HG03439 (cell line): ENCODE results near the gene HAUS8.
A peak's percentile ranks its signal among the peaks of the same experiment; 100 is the strongest.
"Not testable (repeated sequence)": the region's sequence is repeated elsewhere in the genome, so short reads cannot be mapped to it uniquely, and the experiment has no call there.

Experiments used
- ATAC-seq: cut with Tn5 transposase; IDR thresholded peaks from one replicate; pipeline ENCODE4 v1.9.1; 2021; ENCODE audit warnings: mild to moderate bottlenecking, moderate library complexity; ENCODE audit not compliant: unreplicated experiment

The HAUS8 gene, protein sequence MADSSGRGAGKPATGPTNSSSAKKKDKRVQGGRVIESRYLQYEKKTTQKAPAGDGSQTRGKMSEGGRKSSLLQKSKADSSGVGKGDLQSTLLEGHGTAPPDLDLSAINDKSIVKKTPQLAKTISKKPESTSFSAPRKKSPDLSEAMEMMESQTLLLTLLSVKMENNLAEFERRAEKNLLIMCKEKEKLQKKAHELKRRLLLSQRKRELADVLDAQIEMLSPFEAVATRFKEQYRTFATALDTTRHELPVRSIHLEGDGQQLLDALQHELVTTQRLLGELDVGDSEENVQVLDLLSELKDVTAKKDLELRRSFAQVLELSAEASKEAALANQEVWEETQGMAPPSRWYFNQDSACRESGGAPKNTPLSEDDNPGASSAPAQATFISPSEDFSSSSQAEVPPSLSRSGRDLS

DNA sequence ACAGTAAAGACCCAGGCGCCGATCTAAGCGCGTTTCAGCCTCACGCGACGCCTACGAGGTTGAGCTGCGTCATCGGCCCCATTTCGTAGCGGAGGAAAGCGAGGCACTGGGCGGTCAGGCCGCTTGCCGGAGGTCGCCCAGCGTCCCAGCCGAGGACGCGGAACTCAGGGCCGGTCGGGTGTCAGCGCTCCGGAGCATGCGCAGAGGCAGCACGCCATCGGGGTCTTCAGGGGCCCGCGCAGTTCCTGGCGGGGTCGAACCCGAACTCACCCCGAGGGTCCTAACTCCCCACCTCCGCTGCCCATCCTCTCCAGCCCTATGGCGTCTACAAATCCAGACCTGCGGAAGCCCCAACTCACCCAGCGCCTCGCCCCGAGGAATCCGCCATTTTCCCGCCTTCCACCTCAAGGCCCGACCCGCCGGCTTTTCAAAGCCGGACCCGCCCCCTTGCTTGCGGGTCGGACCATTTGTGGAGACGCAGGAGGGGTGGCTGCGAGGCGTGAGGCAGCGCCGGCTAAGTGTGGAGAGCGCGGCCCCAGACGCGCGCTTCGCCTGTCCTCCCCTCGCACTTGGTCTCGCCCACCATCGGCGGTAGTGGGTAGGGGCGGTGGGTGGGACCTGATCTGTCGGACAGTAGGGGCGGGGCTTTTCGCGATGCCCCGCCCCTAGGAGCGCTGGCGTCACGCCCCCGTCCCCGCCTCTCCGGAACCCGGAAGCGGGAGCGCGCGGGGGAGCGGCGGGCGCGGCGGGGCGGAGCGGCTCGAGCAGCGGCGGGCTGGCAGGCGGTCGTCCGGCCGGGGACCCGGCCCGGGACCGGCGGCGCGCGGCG is at the start of gene HAUS8, which contains the start of gene MYO9B:
TSS of gene HAUS8 (minus strand) at position 418 of the 829 bp plus-strand sequence. CDS start at position 388, 30 bp downstream.
TSS of gene MYO9B (plus strand) at position 743 of the 829 bp plus-strand sequence. CDS start 25,941 bp downstream, outside the sequence.
- ATAC-seq = peak; percentile 67

DNA sequence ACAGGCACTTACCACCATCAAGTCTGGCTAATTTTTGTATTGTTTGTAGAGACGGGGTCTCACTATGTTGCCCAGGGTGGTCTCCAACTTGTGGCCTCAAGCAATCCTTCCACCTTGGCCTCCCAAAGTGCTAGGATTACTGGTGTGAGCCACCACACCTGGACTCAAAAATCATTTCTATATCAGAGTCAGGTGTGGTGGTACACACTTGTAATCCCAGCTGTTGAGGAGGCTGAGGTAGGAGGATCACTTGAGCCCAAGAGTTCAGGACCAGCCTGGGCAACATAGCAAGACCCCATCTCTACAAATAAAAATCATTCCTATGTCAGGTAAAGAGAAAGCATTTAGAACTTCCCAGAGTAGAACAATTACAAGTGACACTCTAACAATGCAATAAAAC is 48.8 kb upstream of the HAUS8 start:
- no peak for ATAC-seq

DNA sequence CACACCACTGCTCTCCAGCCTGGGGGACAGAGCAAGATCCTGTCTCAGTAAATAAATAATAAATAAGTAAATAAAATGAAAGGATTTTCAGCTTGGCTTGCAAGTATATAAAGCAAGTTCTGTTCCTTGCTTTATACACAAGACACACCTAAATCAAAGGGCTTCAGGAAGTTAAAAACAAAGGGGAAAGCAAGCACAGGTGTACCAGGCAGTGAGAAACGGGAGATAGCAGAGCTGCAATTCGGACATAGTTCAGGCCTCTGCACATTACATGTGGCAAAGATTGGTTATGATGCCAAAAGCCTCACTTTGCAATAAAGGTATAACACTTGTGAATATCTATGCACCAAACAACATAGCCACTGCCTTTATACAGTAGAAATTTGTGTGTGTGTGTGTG is 47.8 kb upstream of the HAUS8 start:
- ATAC-seq = no peak

DNA sequence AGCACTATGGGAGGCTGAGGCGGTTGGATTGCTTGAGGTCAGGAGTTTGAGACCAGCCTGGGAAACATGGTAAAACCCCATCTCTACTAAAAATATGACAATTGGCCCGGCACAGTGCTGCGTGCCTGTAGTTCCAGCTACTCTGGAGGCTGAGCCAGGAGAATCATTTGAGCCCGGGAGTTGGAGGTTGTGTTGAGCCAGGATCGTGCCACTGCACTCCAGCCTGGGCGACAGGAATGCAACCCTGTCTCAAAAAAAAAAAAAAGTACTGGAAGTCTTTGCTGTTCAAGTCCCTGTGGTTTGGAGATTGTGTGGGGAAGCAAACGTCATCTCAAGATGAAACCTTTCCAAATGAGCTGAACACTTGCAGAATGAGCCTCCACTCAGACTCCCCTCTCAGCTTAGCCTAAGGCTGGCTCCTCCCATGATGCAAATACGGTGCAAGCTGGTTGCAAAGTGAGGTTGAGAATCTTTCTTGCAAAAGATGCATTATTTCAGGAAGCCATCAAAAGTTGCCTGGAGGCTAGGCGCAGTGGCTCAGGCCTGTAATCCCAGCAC is 46.6 kb upstream of the HAUS8 start:
- ATAC-seq = no peak

DNA sequence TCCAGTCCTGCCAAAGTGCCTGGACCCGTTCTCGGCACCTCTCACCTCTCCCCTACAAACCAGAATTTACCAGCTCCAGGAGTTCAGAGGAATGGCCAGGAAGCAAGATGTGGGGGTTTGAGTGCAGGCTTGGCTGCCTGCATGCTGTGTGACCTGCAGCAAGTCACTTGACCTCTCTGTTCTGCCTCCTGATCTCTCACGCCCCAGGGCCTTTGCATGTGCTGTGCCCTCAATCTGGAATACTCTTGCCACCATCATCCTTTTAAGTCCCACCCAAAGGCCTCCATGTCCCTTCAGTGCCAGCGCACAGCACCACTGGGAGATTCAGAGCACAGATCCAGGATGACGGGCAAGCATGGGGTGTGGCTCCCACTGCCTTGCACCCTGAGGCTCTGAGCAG is 43.7 kb upstream of the HAUS8 start:
- no peak for ATAC-seq

DNA sequence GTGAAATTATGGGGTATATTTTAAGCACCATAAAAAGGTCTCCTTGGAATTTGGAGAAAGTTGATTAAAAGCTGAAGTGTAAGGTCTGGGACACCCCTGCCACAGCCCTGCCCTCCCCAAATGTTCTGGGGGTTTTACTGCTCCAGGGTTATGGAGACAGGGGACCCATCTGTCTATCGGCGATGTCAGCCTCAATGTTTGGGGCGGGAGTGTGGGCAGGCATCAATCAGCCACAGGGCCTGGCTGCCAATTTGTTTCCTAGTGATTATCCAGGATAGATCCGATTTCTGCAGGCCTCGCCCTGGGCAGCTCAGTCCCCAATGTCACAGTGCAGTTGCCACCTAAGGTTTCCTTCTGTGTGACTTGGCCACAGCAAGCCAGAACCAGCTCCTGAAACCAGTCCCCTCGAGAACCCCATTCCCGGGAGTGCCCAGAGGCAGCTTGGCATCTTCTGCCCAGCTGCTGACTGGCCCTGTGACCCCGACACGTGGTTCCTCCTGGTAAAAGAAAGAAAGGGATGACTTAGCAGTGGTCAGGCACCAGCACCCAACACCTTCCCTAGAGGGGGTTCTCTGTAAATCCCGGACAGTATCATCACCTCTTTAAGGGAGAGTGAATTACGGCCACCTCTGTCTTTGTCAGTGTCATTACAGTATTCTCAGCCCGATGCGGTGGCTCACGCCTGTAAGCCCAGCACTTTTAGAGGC is 41.9 kb upstream of the HAUS8 start:
- no peak for ATAC-seq

DNA sequence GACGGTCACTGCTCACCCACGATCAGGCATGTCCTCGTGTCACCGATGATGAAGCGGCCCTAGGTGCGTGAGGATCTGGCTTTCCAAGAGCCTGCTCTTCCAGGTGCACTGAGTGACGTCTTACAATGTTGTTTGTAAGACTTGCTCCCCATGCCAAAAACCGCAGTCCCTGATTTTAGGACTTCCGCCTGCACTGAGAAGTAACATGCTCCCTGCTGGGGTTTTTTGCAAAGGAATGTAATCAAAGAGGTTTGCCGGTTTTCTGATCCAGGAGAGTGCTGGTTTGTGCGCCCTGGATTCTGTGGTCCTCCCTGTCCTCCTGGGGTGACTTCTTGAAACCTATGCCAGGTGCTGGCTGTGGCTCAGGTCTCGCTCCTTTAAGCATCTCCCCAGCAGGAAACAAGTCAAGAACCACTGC is 39.2 kb upstream of the HAUS8 start:
- ATAC-seq = no peak

DNA sequence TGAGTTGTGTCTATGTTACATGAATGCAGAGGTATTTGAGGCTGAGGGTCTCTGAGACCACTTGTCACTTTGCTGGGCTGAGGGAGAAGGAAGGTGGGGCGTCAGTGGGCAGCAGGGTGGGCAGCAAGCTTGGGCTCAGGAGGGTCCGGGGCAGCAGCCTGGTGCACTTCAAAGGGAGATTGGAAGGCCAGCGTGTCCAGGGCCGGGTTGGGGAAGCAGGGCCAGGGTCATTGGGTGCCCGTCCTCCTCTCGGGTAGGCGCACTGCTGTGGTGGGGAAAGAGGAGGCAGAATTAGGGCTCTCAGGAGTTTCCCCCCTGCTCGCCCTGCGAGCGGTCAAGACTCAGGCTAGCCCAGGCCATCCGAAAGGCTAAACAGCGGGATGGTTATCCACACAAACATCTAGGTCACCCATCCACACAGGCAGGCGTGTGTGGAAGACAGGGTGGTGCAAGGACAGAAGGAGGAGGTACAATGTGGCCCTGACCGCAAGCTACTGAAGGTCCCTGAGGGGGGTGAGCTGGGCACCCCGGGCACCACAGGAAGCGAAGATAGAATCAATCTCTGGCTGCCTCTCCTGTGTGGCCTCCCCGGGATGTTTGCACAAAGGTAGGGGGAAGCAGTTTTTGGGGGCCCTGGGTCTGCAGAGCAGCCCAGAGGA is 38.0 kb upstream of the HAUS8 start:
- no peak for ATAC-seq

DNA sequence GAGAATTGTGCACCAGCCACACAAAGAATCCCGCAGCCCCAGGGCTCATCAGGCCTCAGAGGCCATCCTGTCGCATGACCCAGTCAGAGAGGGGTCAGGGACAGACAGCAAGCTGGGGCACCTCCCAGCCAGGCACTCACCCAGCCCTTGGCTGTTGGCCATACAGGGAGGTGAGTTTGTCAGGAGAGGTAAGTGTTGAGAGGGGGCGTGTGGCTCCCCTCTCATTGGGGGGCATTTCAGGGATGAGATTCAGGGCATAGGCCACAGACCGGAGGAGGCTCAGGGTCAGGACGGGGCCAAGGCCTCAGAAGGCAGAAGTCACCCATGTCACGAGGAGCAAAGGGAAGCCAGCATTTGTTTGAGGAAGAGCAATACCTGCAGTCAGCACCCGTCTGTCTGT is 37.4 kb upstream of the HAUS8 start:
- no peak for ATAC-seq

DNA sequence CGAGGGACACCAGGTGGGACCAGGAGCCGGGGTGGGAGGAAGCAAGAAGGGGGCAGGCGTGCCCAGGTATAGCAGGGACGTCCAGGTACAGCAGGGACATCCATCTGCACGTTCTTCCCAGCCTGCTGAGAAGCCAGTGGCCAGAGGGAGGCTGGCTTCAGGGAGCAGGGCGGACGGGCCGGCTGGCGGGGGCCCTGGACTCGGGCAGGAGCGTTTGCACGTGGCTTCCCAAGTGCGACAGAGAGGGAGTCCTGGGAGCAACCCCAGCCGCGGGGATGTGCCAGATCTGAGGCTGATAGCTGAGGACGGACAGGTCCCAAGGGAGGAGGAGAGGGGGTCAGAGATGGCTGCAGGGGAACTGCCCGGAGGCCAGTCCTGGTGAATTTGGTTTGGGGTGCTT is 37.0 kb upstream of the HAUS8 start:
- ATAC-seq = no peak

DNA sequence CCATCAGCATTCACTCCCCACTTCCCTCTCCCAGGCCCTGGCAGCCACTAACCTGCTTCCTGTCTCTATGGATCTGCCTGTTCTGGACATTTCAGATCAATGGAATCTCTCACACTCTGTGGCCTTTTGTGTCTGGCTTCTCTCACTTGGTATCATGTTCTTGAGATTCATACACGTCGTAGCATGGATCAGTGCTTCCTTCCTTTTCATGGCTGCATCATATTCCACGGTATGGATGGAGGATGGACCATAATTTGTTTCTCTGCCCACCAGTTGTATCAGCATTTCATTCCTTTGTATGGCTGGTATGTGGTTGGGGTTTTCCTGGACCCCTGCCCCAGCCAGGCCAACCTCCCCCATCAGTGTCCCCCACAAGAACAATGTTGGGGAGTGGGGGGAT is 36.5 kb upstream of the HAUS8 start:
- no peak for ATAC-seq

DNA sequence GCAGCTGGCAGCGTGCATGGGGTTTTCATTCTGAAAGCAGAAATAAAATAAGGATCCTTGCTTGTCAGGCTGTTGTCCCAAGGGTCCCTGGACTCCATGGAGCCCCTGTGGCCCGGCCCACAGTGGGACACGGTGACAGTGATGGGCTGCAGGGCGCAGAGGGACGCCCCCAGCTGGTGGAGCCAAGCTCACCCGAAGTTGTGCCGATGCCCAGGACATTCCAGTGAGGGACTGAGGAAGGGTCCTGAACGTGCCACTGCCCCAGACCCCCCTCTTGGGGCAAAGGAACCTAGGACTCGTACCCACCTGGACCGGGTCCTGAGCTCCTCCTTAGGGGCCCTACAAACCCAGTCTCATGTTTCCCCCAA is 35.3 kb upstream of the HAUS8 start:
- no peak for ATAC-seq

DNA sequence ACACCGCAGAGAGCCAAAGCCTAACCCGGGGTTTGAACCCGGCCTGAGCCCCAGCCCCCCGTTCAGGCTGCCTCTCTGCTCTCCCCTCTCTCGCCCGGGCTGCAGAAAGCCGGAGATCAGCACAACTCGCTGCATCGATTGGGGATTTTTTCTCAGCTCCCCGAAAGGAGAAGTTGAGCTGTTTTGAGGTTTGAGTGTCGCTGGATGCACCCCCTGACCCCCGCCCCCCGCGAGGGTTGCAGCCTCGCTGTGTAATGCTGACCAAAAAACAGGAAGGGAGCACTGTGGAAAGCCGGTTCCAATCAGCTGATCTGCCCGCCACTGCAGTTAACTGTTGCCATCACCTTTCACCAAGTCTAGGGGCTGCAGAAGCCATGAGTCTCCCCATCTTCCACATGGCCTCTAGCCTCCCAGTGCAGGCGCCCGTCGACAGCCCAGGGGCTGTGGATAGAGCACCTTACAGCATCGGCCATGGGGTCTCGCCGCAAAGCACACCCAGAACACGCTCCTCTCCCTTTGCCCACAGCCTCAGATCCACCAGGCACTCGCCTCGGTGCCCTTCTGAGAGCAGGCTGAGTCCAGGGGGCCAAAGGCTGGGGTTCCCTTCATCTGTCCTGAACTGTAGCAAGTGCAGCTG is 34.8 kb upstream of the HAUS8 start:
- ATAC-seq = peak; percentile 43

DNA sequence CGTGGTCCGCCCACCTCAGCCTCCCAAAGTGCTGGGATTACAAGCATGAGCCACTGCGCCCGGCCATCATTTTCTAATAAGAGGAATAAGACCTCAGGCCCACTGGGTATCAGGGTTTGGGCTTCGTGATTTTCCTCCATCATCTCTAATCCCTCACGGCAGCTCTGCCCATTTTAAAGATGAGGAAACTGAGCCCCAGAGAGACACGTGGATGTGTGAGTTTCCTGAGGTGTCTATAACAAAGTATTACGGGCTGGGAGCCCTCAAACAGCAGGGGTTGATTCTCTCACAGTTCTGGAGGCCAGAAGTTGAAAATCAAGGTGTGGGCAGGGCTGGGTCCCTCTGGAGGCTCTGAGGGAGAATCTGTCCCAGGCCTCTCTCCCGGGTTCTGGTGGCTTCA is 34.0 kb upstream of the HAUS8 start:
- ATAC-seq = no peak

DNA sequence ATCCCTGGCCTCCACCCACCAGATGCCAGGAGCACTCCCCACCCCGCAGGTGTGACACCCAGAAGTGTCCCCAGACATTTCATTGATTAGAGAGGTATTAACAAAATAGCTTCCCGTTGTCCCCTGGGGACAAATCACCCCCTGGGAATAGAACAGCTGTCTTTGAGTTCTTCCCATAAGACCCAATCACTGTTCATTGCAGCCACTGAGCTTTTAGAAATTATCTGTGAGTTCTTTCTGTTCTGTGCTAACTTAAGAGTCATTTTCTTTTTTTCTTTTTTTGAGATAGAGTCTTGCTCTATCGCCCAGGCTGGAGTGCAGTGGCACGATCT is 33.2 kb upstream of the HAUS8 start:
- ATAC-seq = no peak

DNA sequence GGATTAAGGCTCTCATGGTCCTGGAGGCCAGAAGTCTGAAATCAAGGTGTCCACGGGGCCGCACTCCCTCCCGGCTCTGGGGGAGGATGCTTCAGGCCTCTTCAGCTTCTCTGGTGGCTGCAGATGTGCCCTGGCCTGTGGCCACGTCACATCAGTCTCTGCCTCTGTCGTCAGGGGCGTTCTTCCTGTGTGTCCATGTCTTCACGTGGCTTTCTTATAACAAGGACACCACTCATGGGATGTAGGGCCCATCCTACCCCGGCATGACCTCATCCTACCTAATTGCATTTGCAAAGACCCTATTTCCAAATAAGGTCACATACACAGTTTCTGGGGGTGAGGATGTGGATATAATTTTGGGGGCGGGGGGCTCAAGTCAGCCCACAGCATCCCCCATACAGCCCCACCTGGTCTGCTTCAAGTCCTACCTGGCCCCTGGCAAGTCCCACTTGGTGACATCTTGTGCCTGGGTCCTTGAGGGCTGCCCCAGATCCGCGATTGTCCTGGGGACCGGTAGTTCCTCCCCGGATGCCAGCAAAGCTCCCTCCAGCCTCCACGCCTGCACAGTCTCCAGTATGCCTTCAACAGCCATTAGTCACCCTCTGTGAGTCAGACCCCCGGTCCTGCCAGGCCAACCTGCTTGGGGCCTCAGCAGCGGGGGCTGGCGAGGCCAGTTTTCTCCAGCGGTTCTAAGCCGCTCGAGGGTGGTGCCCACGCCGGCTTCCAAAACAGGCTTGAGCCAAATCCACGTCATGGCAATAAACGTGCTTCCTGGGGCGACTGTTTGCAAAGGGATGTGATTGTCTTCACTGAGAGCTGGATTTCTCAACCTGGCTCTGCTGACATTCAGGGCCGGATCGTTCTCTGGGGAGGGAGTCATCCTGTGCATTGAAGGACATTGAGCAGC is 32.5 kb upstream of the HAUS8 start:
- ATAC-seq = no peak

DNA sequence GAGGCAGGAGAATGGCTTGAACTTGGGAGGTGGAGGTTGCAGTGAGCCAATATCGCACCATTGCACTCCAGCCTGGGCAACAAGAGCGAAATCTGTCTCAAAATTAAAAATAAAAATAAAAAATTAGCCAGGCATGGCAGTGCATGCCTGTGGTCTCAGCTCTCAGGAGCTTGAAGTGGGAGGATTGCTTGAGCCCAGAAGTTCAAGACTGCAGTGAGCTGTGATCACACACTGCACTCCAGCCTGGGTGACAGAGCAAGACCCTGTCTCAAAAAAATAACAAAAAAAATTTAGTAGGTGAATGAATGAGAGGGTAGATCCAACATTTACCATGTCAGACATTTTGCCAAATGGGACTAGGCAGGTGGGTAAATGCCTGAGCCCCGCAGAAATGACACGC is 31.7 kb upstream of the HAUS8 start:
- ATAC-seq = not testable (repeated sequence)

DNA sequence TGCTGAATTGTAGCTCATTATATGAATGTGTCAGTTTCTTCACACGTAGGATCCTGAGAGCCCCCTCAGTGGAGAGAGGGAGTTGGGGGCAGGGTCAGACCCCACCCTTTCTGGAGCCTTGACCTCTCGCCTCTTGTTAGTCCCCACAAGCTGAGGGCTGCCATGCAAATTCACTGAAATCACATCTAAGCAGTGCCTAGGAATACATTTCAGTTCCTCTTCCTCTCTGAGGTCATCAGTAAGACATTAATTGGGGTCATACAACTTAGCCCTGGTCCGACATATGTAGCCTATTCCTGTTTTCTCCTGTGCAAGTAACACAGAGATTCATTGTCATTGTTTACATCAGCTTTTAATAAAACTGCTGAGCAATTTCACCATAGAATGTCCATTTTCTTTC is 30.3 kb upstream of the HAUS8 start:
- no peak for ATAC-seq

DNA sequence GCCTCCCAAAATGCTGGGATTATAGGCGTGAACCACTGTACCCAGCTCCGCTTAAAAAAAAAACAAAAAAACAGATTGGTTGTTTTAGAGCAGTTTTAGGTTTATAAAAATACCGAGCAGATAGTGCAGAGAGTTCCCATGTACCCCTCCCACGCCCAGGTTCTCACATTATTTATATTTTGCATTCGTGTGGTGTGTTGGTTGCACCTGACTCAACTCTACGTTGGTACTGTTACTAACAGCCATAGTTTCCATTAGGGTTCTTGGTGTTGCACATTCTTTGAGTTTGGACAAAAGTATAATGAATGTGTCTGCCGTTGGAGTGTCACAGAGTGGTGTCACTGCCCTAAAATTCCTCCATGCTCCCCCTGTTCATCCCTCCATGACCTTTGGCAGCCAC is 29.4 kb upstream of the HAUS8 start:
- ATAC-seq = no peak
